ES-I3 (cell line): ENCODE results near the gene PLEKHA7.

Experiments used
- H3K36me3 ChIP-seq: 2 replicates; pipeline ENCODE4 v1.6.1; 2013; ENCODE audit warnings: mild to moderate bottlenecking, low read length, control low read depth, moderate library complexity; ENCODE audit not compliant: insufficient read depth
- H3K4me1 ChIP-seq: 2 replicates; pipeline ENCODE4 v1.6.1; 2013; ENCODE audit warnings: mild to moderate bottlenecking, control low read depth, low read length; ENCODE audit not compliant: insufficient read depth
- H3K9ac ChIP-seq: 2 replicates; pipeline ENCODE4 v1.6.1; 2013; ENCODE audit warnings: low read depth, mild to moderate bottlenecking, low read length, moderate library complexity
- H3K9me3 ChIP-seq: 2 replicates; pipeline ENCODE4 v1.6.1; 2013; ENCODE audit warnings: mild to moderate bottlenecking, low read length, moderate library complexity; ENCODE audit not compliant: control insufficient read depth, insufficient read depth

The PLEKHA7 gene

DNA sequence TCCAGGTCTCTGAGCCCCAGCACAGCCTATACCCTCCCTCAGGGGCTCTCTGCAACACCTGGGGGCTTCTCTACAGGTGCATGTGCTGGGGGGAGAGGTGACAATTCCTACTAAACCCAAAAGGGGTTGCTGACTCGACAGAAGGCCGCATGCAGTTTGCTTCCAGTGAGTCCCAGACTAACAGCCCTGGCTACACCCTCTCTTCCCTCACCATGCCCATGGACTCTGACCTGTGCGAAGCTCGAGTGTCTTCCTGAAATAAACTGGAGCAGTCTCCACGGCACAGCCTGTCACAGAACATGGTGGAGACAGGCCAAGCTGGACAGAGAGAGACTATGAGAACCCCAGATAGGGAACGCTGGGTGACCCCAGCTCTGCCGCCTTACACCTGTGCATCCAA is 16.6 kb downstream of the PLEKHA7 start:
- Histone ChIP-seq H3K36me3 (no peaks in the 10 kb centered on the region), H3K9ac (no peak overlapping the region), H3K4me1 (no peaks in the 10 kb centered on the region), H3K9me3 (no peaks in the 10 kb centered on the region)

DNA sequence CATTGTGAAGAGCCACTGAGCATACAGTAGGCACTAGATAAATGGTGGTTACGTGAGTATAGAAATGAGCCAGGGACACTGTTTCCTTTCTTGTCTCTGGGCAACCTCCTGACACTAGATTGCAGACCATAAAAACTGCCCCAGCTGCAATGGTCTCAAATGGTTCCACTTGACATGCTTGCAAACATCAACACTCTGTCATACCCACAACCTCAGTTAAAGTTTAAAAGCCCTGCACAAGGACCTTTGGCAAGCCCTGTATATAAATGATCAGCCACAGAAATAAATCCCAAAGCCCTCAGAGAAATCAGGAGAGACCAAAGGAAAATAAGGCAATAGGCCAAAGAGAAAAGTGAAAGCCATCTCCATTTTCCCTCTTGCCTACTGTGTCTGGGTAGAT is 20.7 kb downstream of the PLEKHA7 start:
- Histone ChIP-seq H3K4me1 (no peaks in the 10 kb centered on the region), H3K36me3 (no peaks in the 10 kb centered on the region), H3K9ac (no peak overlapping the region), H3K9me3 (no peaks in the 10 kb centered on the region)

DNA sequence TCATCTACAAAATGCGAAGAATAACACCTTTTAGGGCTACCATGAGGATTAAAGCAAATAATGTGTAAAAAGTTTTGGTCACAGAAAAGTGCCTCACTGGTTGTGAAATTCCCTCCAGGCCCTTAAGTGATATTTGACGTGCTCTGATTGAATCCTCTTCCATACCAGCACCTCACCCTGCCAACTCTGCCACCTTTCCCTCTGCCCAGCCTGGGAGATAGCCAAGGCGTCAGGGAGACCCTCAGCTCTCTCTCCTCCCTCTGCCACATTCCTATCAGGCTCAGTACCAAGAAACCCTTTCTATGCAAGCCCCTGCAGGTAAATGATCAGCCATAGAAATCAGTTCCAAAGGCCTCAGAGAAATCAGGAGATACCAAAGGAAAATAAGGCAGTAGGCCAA is 21.4 kb downstream of the PLEKHA7 start:
- H3K4me1 ChIP-seq: peaks cover 3% of the 10 kb centered on the region; the same call in 1 of the 2 replicates
- H3K36me3 ChIP-seq: no peaks in the 10 kb centered on the region
- H3K9me3 ChIP-seq: no peaks in the 10 kb centered on the region
- no peak overlapping the region for H3K9ac ChIP-seq

DNA sequence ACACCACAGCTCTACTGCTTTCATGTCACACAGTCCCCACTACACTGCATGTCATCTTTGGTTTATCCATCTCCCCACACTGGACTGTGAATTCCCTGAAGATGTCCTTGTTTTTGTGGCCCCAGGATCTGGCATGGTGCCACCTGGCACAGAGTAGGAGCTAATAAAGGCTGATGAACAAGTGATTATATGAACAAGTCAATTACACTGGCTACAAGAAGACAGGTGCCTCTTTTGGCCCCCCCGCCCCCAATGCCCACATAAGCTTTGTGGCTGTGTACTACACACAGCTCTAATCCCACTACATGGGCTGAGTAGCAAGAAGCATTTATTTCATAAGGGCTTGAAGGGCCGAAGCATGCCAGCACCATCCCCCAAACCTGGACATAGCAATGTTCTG is 24.7 kb downstream of the PLEKHA7 start:
- H3K36me3 ChIP-seq: no peaks in the 10 kb centered on the region
- H3K4me1 ChIP-seq: peaks cover 16% of the 10 kb centered on the region
- no peaks in the 10 kb centered on the region for H3K9me3 ChIP-seq
- no peak overlapping the region for H3K9ac ChIP-seq

DNA sequence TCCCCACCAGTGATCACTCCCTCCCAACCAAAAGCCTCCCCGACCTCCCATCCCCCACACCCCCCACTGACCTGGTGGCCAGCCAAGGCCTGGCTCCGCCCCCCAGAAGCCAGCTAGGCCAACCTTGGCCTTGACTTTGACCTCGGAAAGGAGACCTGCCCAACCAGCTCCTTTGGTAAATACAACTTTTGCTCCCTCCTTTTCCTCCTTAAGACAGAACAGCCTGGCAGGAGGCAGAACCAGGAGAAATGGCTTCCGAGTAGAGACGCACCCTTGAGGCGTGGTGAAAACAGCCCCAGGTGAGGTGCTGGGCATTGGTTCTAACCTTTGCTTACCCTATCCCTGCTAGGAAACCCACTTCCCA is 27.0 kb downstream of the PLEKHA7 start:
- no peaks in the 10 kb centered on the region for H3K9me3 ChIP-seq
- H3K4me1 ChIP-seq: peaks cover 25% of the 10 kb centered on the region
- no peak overlapping the region for H3K9ac ChIP-seq
- H3K36me3 ChIP-seq: no peaks in the 10 kb centered on the region

DNA sequence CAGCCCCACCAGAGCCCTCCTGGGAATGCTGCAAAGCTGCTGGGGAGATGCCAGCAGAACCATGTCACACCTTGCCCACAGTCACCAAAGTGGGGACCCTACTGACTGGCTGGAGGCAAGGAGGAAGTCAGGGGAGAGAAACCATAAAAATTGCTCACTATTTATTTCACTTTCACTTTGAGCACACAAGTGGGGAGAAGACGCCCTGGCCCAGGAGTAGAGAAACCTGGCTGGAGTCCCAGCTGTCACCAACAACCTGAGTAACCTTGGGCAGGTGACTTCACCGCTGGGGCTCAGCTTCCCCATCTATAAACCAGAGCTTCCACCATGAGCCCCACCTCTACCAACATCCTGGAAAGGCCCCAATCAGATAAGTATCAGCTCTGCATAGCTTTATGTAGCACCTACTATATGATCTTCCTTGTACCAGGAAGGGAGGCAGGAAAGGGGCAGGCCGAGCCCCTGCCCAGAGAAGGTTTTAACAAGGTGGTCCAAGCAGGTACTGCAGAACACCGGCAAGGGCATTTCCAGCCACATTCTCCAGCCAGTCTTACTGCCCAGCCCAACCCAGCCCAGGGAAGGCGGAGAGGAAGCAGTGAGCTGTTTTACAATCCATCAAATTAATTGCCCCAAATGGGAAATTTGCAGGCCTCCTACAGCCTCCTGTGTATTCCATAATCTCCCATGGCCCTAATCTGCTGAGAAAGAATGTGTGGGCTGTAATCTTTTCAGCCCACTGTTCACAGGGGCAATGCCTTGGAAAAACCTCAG is 27.6 kb downstream of the PLEKHA7 start:
- Histone ChIP-seq H3K9ac (no peak overlapping the region), H3K9me3 (no peaks in the 10 kb centered on the region), H3K36me3 (no peaks in the 10 kb centered on the region), H3K4me1 (peaks cover 31% of the 10 kb centered on the region)

DNA sequence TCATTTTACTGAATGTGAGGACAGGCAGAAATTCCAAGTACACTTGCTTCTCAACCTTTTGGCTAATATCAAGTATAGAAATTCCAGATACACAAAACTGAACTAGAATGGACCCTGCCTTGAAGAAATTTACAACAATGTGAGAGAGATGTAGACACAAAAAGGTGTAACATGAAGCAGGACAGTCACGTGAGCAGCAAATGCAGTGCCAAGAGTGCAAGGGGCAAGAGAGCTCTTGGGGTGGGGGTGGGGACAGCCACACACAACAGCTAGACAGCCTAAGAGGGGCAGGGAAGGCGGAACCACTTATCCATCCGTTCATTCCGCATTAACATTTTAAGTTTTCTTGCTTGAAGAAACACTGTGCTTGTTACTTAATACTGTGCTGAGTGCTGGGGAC is 28.9 kb downstream of the PLEKHA7 start:
- Histone ChIP-seq H3K4me1 (peaks cover 38% of the 10 kb centered on the region), H3K9ac (no peak overlapping the region), H3K9me3 (no peaks in the 10 kb centered on the region), H3K36me3 (no peaks in the 10 kb centered on the region)

DNA sequence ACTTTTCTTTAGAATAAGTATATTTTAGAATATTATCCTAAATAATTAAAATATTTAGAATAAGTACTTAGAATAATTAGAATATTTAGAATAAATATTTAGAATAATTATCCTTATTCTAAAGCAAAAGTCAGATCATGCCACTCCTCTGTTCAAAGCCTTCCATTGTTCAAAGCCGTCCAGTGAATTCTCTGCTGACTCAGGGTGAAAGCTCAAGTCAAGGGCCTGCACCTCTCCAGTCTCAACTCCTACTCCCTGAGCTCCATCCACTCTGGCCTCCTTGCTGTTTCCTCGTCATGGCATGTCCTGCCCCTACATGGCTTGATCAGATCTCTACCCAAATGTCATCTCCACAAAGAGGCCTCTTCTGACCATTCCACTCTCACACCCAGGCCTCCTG is 30.0 kb downstream of the PLEKHA7 start:
- H3K36me3 ChIP-seq: no peaks in the 10 kb centered on the region
- no peaks in the 10 kb centered on the region for H3K9me3 ChIP-seq
- H3K9ac ChIP-seq: no peak overlapping the region
- peaks cover 43% of the 10 kb centered on the region for H3K4me1 ChIP-seq

DNA sequence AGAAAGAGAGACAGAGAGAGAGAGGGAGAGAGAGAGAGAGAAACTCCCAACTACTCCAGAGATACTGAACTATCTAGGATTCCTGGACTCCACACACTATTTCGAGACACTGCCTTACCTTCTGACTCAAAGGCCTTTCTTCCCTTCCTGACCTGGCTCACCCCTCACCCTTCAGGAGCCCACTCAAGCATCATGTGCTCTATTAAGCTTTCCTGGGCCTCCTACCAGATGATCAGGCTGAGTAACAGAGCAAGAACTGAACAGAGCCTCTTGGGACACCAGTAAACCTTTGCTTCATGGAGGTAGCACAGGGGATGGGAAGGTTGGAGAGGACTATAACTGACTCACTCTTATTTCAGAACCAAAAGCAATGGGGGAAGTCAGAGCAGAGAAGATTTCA is 31.4 kb downstream of the PLEKHA7 start:
- H3K4me1 ChIP-seq: peaks cover 39% of the 10 kb centered on the region
- H3K36me3 ChIP-seq: no peaks in the 10 kb centered on the region
- no peak overlapping the region for H3K9ac ChIP-seq
- H3K9me3 ChIP-seq: no peaks in the 10 kb centered on the region

DNA sequence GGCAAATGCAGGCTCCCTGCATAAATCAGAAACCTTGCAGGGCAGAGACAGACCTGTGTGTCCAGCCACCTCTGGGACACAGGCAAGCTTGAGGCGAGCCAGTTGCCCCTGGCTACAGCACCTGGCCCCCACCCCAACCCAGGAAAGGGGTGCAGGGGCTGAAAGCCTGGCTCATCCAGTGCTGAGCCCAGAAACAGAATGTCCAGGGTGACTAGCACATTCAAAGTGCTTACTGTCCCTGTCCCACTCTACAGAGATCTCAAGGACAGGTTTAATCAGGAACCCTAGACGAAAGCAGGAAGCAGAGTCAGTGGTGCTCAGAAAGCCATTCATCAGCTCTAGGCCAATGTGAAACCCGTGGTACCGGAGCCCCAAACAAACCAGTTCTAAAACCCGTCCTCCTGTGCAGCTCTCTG is 31.9 kb downstream of the PLEKHA7 start:
- Histone ChIP-seq H3K36me3 (no peaks in the 10 kb centered on the region), H3K9ac (no peak overlapping the region), H3K4me1 (peaks cover 34% of the 10 kb centered on the region), H3K9me3 (no peaks in the 10 kb centered on the region)

DNA sequence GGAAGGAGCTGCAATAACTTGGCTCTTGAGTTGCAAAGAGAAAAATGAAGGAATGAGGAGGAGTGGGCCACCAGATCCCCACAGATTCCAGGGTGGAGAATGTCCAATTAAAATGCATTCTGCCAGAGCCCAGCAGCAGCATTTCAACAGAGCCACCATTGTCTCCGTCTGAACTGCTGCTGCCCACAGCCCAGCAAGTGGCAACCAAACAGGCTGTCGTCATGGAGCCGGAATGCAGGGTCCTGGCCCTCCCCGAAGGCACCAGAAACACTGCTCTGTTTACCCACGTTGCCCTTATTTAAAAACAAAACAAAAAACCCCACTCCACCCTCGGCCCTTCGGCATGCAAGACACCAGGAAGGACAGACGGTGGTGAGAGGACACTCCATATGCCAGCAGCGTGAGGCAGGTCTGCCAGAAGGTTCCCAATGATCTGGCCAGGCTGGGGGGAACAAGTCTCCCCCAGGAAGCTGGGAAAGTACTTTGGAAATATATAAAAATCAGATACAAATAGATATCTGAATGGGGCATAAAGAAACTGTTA is 32.5 kb downstream of the PLEKHA7 start:
- Histone ChIP-seq H3K36me3 (no peaks in the 10 kb centered on the region), H3K9me3 (no peaks in the 10 kb centered on the region), H3K9ac (no peak overlapping the region), H3K4me1 (peaks cover 29% of the 10 kb centered on the region)

DNA sequence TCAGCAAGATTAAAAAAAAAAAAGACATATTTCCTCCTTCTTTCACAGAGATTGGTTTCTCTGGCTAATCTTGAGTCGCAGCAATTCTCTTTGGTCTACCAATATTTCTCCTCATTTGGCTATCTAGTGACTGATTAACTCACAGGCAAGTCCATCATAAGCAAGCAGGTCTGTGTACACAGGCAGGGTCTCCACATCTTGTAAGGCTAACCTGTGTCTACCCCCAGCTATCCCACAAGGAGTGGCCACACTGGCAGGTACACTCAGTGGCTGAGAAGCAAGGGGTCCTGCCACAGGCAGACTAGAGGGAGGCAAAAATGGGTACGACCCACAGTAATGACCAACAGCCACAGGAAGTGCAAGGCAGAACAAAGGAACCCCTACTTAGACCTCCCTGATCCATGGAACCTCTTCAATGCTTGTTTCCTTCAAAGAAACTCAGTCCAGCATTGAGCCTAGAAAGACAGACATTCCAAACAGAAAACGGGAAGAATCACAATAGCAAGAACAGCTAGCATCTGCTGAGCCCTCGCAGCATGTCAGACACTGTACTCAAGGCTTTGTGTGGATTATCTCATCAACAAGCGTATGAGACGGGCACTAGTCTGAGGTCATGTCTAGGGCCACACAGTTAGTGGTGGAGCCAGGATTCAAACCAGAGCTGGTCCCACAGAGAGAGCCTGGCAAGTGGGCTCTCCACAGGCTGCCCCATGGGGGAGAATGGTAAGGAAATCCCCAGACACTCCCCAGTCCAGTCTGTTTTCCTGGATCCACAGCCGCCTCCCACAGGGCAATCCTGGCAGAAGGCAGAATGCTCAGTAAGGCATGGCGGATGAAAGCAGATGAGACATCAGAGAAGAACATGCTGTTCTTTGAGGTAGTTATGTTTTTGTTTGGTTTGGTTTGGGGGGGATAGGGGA is 34.3 kb downstream of the PLEKHA7 start:
- Histone ChIP-seq H3K9me3 (no peaks in the 10 kb centered on the region), H3K9ac (no peak overlapping the region), H3K36me3 (no peaks in the 10 kb centered on the region), H3K4me1 (peaks cover 27% of the 10 kb centered on the region)

DNA sequence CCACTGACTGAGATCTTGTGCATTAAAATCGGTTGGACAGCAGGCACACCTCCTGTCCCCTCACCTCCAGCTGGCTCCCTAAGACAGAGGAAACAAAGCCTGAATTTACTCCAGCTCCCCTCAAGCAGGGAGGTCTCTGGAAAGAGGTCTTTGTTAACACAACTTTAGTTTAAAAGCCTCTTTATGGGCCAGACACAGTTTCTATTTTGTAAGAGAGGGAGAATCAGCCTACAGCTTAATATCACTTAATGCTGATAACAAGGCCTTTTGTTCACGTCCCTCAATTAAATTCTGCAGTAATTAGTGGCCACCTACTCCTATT is 36.3 kb downstream of the PLEKHA7 start:
- Histone ChIP-seq H3K9ac (no peak overlapping the region), H3K9me3 (no peaks in the 10 kb centered on the region), H3K4me1 (peaks cover 25% of the 10 kb centered on the region), H3K36me3 (no peaks in the 10 kb centered on the region)

DNA sequence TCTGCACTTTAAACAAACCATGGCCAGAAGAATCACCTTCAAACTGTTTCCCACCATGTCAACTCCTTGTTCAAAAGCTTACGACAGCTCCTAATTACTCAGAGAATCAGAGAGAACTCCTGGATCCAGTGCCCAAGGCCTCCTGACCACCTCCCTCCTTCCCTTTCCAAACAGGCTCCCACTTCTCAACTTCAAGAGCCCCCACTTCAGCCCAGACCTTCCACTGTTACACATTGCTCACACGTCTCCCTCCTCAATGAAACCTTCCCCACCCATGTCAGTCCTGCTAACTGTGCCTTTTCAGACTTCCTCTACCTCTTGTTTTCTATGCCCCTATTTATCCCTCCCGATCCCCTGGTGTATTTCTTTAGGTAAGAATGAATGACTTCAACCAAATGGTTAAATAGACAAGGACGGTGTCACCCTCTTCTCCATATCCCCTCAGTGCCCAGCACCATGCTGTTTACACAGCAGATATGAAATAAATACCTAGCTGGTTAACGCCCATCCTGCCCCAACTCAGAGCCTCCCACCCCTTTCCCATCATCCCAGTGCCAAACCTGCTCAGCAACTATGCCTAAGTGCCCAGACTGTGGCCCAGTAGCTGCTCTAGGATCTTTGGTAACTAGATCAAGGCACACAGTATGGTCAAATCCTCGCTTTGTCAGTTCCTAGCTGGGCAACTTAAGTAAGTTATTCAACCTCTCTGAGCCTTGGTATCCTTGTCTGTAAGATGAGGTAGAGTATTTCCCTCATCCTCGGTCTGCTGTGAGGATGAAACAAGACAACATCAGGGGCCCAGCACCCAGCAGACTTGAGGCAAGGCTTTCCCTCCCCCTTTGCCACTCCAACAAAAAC is 36.8 kb downstream of the PLEKHA7 start:
- Histone ChIP-seq H3K9ac (no peak overlapping the region), H3K9me3 (no peaks in the 10 kb centered on the region), H3K4me1 (peaks cover 19% of the 10 kb centered on the region), H3K36me3 (no peaks in the 10 kb centered on the region)
